Activated T-cell treated with anti-CD3 and anti-CD28 coated beads for 48 hours (primary cell): ENCODE results near the gene MUC5AC.
"Not testable (repeated sequence)": the region's sequence is repeated elsewhere in the genome, so short reads cannot be mapped to it uniquely, and the experiment has no call there.

Source experiments
- DNase-seq: peaks from one replicate; pipeline ENCODE4 v3.0.0-alpha.2; 2020; ENCODE audit warnings: low read depth

MUC5AC gene

GRCh38 chr11:1177771-1178090 is 20.0 kb downstream of the MUC5AC start:
- DNase-seq = no peak

- no peak for DNase-seq
Observed at GRCh38 chr11:1178201-1178885, 20.6 kb downstream of the MUC5AC start.

GRCh38 chr11:1178906-1179305 is 21.2 kb downstream of the MUC5AC start:
- DNase-seq = no peak

GRCh38 chr11:1179641-1180040 is 21.9 kb downstream of the MUC5AC start:
- DNase-seq = no peak

GRCh38 chr11:1180171-1180570 is 22.4 kb downstream of the MUC5AC start:
- DNase-seq = no peak

GRCh38 chr11:1180947-1181391 is 23.2 kb downstream of the MUC5AC start:
- DNase-seq = no peak

GRCh38 chr11:1181420-1181819 is 23.7 kb downstream of the MUC5AC start:
- no peak for DNase-seq

- DNase-seq = no peak
Observed at GRCh38 chr11:1181853-1182535, 24.2 kb downstream of the MUC5AC start.

- not testable (repeated sequence) for DNase-seq
Observed at GRCh38 chr11:1184139-1184538, 26.4 kb downstream of the MUC5AC start.

- not testable (repeated sequence) for DNase-seq
Observed at GRCh38 chr11:1188451-1189130, 30.8 kb downstream of the MUC5AC start.

- not testable (repeated sequence) for DNase-seq
Observed at GRCh38 chr11:1189816-1190215, 32.1 kb downstream of the MUC5AC start.

GRCh38 chr11:1191786-1192470 is 34.2 kb downstream of the MUC5AC start:
- not testable (repeated sequence) for DNase-seq

GRCh38 chr11:1192741-1193325 is 35.1 kb downstream of the MUC5AC start:
- no peak for DNase-seq

GRCh38 chr11:1193326-1194230 is 35.8 kb downstream of the MUC5AC start:
- DNase-seq = no peak

- no peak for DNase-seq
Observed at GRCh38 chr11:1194231-1194976, 36.7 kb downstream of the MUC5AC start.

- no peak for DNase-seq
Observed at GRCh38 chr11:1194977-1195681, 37.4 kb downstream of the MUC5AC start.

- no peak for DNase-seq
Observed at GRCh38 chr11:1195682-1196515, 38.1 kb downstream of the MUC5AC start.

- DNase-seq = no peak
Observed at GRCh38 chr11:1196516-1197391, 39.0 kb downstream of the MUC5AC start.
